NB4 (cell line): Measurements from ENCODE around the gene ZNF791.

ENCODE experiments used
- DNase-seq: peaks from one replicate; pipeline ENCODE4 v3.0.0; 2010; ENCODE audit warnings: low read depth
- H3K4me3 ChIP-seq: one replicate; pipeline ENCODE4 v1.5.1; 2011; ENCODE audit warnings: mild to moderate bottlenecking, low read depth, low read length, moderate library complexity
- MYC ChIP-seq: IDR thresholded peaks from 2 replicates; pipeline ENCODE4 v1.6.1; 2011; ENCODE audit warnings: low read depth, low read length
- POLR2A ChIP-seq: IDR thresholded peaks from 2 replicates; pipeline ENCODE4 v1.6.1; 2011; ENCODE audit warnings: mild to moderate bottlenecking; ENCODE audit not compliant: insufficient read length; ENCODE audit errors: extremely low read depth
- TF ChIP-seq, protein P1 (sequence below): IDR thresholded peaks from 2 replicates; pipeline ENCODE4 v1.6.1; 2011; ENCODE audit warnings: low read depth, low read length
- TF ChIP-seq, protein P2 (sequence below): IDR thresholded peaks from one replicate; pipeline ENCODE4 v1.5.1; 2012; ENCODE audit warnings: low read depth, low read length

ZNF791 gene

GRCh38 chr19:12648088-12648487 lies 37.4 kb downstream of the ZNF791 start:
- H3K4me3 ChIP-seq: no peak overlapping the region
- TF ChIP-seq POLR2A: no peak
- TF ChIP-seq, protein P1, sequence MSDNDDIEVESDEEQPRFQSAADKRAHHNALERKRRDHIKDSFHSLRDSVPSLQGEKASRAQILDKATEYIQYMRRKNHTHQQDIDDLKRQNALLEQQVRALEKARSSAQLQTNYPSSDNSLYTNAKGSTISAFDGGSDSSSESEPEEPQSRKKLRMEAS: no peak
- no peak for TF ChIP-seq MYC
- TF ChIP-seq, protein P2, sequence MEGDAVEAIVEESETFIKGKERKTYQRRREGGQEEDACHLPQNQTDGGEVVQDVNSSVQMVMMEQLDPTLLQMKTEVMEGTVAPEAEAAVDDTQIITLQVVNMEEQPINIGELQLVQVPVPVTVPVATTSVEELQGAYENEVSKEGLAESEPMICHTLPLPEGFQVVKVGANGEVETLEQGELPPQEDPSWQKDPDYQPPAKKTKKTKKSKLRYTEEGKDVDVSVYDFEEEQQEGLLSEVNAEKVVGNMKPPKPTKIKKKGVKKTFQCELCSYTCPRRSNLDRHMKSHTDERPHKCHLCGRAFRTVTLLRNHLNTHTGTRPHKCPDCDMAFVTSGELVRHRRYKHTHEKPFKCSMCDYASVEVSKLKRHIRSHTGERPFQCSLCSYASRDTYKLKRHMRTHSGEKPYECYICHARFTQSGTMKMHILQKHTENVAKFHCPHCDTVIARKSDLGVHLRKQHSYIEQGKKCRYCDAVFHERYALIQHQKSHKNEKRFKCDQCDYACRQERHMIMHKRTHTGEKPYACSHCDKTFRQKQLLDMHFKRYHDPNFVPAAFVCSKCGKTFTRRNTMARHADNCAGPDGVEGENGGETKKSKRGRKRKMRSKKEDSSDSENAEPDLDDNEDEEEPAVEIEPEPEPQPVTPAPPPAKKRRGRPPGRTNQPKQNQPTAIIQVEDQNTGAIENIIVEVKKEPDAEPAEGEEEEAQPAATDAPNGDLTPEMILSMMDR: no peak
- DNase-seq: no peak

GRCh38 chr19:12649941-12650340 lies 39.2 kb downstream of the ZNF791 start:
- no peak for DNase-seq
- no peak overlapping the region for H3K4me3 ChIP-seq
- TF ChIP-seq, protein P1: no peak
- TF ChIP-seq POLR2A: no peak
- TF ChIP-seq, protein P2: no peak
- TF ChIP-seq MYC: no peak

- no peak for DNase-seq
- no peak overlapping the region for H3K4me3 ChIP-seq
- TF ChIP-seq MYC (no peak), POLR2A (no peak)
- TF ChIP-seq, protein P2: no peak
- TF ChIP-seq, protein P1: no peak
Measured at GRCh38 chr19:12652219-12652618, 41.5 kb downstream of the ZNF791 start.

DNA sequence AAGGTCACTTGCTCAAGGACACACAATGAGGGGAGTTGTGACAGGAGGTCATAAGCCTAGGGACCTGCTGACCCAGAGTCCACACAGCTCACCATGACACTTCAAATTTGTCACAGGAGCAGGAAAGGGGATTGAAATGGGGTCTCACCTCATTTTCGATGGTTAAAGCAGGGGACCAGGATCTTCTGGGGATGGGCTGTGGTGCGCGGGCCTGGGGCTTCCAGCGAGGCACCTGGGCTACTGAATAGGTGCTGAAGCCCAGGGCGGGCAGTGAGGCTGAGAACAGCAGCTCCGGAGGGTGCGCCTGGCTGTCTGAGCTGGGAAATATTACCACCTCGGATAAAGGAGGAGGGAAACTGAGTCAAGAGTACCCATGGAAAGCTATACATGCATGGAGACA lies 44.8 kb downstream of the ZNF791 start:
- DNase-seq: no peak
- TF ChIP-seq, protein P1: no peak
- TF ChIP-seq MYC (no peak), POLR2A (no peak)
- TF ChIP-seq, protein P2: no peak
- H3K4me3 ChIP-seq: no peak overlapping the region

GRCh38 chr19:12656899-12657571 lies 46.3 kb downstream of the ZNF791 start:
- no peak for DNase-seq
- H3K4me3 ChIP-seq: no peak overlapping the region
- TF ChIP-seq MYC (no peak), POLR2A (no peak)
- TF ChIP-seq, protein P2: no peak
- TF ChIP-seq, protein P1: no peak
